ENCODE results near the gene KCNE4.

Gene KCNE4

DNA sequence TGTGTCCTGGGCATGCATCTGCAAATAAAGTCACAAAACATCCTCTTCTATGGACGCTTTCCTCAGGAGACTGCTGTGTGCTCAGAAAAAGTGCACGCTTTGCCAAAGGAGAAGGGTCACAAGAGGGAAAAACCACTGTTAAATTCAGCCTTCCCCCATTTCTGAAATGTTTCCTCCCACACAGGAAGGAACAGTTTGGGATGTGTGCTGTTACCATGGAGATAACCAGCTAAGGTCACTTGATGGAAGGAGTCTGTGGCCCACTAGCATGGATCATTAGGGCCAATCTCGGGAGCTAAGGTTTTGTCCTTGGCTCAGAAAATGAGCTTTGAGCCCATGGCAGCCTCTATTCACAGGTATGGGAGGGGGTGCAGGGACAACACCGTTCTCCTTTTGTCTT, 5.6 kb downstream of the KCNE4 start:
- no peak overlapping the region for H3K4me3 ChIP-seq (ENCODE audit: low read depth, low read length)
- TF ChIP-seq CTCF (IDR thresholded peaks at IDR 0.05; ENCODE audit: low read depth, low read length), result no peak

- H3K4me3 ChIP-seq (ENCODE audit: low read depth, low read length), result no peak overlapping the region
- no peak for TF ChIP-seq CTCF (IDR thresholded peaks at IDR 0.05; ENCODE audit: low read depth, low read length)
Measured at GRCh38 chr2:223058952-223059716, 7.1 kb downstream of the KCNE4 start.

GRCh38 chr2:223060201-223060825, 8.3 kb downstream of the KCNE4 start:
- H3K4me3 ChIP-seq (ENCODE audit: low read depth, low read length), result no peak overlapping the region
- TF ChIP-seq CTCF (IDR thresholded peaks at IDR 0.05; ENCODE audit: low read depth, low read length), result no peak

GRCh38 chr2:223062396-223062795, 10.4 kb downstream of the KCNE4 start:
- H3K4me3 ChIP-seq (ENCODE audit: low read depth, low read length), result no peak overlapping the region
- TF ChIP-seq CTCF (IDR thresholded peaks at IDR 0.05; ENCODE audit: low read depth, low read length), result no peak

DNA sequence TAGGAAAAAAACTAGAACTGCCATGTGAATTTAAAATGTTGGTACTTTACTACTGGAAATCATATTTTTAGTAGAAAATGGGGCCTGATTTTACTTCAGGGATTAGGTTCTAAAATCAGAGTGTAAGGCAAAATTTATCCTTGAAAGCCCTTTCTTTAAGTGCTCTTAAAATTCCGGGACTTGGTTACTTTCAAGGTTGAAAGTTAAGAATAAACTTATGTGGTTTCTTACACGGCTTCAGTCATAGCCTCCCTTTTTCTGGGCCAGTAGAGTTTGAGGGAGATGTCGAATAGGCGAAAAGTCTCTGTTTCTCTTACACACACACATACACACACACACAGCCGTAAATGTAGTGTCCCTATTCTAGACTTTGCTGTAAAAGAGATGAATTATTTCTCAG, 13.1 kb downstream of the KCNE4 start:
- no peak overlapping the region for H3K4me3 ChIP-seq (ENCODE audit: low read depth, low read length)
- no peak for TF ChIP-seq CTCF (IDR thresholded peaks at IDR 0.05; ENCODE audit: low read depth, low read length)

GRCh38 chr2:223066721-223067120, 14.7 kb downstream of the KCNE4 start:
- no peak for TF ChIP-seq CTCF (IDR thresholded peaks at IDR 0.05; ENCODE audit: low read depth, low read length)
- no peak overlapping the region for H3K4me3 ChIP-seq (ENCODE audit: low read depth, low read length)

GRCh38 chr2:223068071-223068470, 16.1 kb downstream of the KCNE4 start:
- no peak overlapping the region for H3K4me3 ChIP-seq (ENCODE audit: low read depth, low read length)
- TF ChIP-seq CTCF (IDR thresholded peaks at IDR 0.05; ENCODE audit: low read depth, low read length), result no peak
